NT2/D1 (cell line): Measurements from ENCODE around the gene TGM2.

Experiments used
- SUZ12 ChIP-seq: IDR thresholded peaks from 2 replicates; pipeline ENCODE4 v1.6.1; 2011; ENCODE audit not compliant: insufficient read length, insufficient read depth; ENCODE audit errors: extremely low read depth
- ZNF274 ChIP-seq: IDR thresholded peaks from 2 replicates; pipeline ENCODE4 v1.6.1; 2011; ENCODE audit warnings: mild to moderate bottlenecking, low read depth, low read length

GRCh38 chr20:38190936-38191371 lies 25.9 kb upstream of the TGM2 start:
- TF ChIP-seq SUZ12 (no peak), ZNF274 (no peak)
